HG02884 (cell line): ENCODE results near the gene LSAMP.

ENCODE experiments used
- ATAC-seq: cut with Tn5 transposase; IDR thresholded peaks from one replicate; pipeline ENCODE4 v1.9.1; 2021; ENCODE audit warnings: mild to moderate bottlenecking, moderate library complexity; ENCODE audit not compliant: unreplicated experiment

Gene LSAMP

DNA sequence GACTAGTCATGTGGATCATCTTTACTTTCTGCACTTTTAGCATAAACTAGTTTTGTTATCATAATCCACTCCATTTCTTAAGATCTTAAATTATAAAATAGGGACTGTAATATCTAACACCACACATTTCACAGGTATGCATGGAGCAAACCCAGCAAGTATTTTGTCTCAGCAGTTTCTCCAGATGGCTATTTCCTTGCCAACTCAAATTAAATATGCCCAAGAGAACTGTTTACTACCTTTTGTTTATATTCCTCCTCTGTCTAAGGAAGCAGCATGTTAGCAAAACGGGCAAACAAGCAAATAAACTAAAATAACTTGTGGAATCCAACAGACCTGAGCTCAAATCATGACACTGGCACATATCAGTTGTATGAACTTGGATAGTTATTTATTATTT lies 379.8 kb downstream of the LSAMP start:
- no peak for ATAC-seq

DNA sequence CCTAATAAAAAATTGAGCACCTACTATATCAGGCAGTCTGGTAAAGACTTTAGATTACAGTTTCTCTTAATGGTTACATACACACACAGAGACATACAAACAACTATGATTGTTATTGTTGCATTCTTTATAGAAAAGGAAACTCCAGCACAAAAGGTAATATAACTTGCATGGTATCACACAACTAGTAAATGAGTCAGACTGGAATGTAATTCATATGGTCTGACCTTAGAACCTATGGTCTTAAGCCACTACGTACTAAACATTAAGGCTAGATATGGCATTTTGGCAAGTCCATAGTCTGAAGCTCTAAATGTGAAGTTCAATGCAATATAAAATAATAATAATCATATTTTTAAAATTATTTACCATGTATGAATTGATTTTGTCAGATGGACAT lies 380.6 kb downstream of the LSAMP start:
- no peak for ATAC-seq

DNA sequence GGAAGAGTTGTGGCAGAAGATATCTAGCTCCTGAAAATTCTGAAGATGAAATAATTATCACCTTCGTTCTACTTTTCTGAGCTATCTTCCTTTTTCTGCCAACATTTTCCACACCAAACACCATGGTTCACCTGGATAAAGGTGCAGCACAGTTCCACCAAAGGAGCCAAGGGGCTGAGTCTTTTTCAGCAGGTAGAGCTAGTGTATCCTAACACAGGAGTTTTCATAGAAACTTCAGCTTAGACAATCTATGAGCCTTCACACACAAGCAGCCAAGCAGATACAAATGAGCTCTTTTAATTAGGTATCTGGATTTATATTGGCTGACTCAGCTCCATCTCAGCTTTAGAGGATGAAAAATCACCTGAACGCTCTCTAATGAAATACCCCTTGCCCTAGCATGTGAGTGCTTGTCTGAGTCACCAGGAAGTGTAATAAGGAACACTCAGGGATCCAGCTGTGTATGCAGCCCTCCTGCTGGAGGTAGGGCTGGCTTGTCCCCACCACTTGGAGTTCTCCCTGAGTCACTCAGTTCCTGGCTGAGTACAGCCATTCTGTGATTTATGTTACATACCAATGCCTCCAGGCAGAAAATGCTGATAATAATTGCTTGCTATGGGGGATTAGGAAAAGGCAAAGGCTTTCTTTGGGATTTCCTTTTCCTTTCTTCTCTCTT lies 385.7 kb downstream of the LSAMP start:
- no peak for ATAC-seq

DNA sequence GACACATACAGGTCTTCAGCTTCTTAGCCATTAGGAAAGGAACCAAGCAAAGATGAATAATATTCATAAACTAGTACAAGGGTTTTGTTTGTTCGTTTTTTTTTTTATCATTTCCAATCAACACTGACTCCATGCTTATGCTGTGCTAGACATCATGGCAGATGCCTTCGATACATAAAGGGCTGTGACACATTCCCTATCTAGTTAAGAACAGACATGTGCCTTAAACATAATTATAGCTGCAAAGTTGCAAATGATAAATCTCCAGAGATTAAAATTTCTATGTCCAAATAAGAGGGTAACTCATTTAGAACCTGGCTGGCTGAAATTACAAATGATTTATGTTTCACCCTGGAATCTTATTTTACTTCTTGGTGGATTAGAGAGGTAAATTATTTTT lies 386.4 kb downstream of the LSAMP start:
- ATAC-seq: no peak

DNA sequence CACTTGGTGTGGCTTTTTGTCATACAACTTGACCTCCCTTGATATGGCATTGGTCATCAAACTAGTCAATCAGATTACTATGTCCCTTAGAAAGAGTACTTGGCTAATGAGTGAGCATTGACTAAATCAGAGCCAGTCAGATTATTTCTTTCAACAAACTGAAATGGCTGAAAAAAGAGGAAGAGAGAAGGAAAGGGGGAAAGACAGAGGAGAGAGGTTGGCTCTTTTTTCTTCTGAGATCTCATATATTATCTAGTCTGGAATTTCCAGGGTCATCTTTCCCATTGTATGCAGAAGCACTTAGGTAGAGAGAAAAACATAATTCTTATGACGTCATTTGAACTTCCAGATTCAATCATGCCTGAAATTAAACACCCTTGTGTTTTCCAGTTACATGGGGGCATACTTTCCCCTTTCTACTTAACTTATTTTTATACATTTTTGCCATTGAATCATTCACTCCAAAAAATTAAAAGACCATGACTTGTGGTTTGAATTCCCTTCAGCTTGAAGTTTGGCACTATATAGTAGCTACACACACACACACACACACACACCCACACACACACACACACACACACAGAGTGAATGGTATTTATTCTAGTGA lies 387.8 kb downstream of the LSAMP start:
- no peak for ATAC-seq

DNA sequence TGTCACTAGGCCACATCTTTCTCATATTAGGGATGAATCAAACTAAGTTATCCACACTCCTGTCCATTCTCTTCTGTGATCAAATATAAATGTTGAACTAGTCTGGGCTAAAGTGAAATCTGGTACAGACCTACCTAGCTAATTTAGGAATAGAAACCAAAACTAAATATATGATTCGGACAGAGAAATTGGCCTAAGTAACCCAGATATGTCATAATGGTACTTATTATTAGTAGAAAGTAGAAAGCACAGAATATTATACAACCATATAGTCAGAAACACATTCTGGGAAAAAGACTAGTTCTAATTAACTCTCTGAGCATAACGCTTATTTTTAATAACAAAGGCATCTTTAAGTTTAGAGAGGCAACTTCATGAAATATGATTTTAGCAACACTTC lies 389.0 kb downstream of the LSAMP start:
- ATAC-seq: peak; percentile 84

DNA sequence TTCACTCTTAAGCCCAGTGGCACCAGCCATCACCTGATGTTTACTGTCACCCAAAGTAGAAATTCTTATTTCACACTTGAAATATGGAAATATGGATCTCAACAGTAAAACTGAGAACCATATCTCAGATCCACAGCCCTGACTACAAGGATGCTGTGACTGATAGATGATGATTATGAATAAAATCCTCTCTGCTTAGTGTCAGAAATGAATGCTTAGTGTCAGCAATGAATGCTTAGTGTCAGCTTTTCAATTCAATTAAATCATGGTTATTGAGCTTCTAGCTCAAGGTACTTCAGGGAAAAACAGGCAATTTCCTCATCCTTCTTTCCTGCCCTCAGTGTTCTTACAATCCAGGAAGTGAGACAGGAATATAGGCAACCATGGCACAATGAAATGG lies 392.3 kb downstream of the LSAMP start:
- no peak for ATAC-seq

DNA sequence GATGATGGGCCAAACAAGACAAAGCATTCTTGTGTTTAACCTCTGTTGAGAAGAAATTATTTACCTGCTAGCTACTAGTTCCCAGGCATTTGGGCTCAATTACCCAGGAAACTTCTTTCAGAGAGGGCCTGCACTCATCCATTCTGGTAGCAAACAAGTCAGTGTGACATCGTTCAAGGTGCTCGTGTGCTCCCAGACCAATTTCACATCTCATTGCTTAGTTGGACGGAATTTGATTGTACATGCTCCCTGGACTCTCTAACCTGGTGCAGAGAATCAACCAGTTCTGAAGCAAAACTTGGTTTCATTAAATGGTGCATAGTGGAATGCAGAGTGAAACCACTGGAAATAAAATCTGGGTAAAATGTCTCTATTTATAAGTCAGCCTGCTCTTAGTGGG lies 392.7 kb downstream of the LSAMP start:
- no peak for ATAC-seq

DNA sequence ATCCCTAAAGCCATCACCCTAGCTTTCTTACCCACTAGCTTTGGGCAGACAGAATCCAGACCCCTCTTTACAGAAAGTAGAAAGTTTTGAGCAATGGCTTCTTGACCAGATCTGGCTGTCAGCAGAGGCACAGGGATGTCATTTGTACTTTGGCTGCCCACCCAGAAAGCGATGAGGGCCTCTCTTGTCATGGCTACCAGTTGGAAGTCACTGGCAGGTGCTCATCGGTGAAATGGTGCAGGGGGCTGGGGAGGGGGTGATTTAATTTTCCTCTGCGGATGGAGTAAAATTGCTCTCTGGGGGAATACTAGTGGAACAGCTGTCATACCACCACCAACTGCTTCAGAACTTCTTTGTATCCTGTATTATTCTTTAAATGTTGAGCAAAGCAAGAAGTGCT lies 393.7 kb downstream of the LSAMP start:
- ATAC-seq: no peak

DNA sequence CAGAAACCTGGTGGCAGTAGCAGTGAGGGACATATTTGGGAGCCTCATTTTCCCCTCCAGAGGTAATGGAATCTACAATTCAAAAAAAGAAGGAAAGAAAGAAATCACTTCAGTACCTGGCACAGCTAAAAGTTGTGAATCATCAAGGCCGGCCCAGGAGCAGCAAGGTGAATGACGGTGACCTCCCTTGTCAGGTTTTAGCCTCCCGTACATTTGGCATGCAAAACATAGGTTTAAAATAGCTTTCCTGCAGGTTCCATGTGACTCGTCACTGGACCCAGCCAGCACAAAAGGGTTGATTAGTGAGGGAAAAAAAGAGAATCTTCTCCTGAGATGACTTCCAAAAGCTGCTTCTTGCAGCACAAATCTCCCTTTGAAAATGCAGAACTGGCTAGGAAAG lies 394.2 kb downstream of the LSAMP start:
- peak; percentile 62 for ATAC-seq

DNA sequence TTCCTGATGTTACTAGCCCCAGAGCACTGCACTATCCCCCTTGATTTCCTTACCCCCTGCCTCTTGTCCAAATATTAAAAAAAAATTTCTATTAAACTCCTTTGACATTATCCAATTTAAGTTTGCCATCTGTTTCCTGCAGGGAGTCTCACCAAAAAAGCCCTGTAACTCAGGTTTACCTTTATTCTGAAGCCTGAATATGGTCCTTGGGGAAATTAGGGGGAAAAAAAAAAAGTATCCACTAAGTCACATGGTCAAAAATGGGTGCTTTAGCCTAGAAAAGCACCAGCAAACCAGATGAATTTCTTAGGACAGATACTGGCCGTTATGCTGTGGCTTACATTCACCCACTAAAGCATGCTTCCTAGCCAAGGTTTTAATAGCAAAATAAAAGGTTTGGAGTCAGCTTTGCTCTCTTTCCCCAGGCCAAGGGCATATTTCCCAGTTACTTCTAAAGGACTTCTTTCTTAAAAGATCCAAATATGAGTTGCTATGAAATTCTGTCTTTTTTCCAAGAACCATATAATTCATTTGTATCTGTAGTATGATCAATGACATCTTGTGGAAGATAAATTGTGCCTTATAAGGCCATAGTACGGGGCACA lies 394.9 kb downstream of the LSAMP start:
- no peak for ATAC-seq

DNA sequence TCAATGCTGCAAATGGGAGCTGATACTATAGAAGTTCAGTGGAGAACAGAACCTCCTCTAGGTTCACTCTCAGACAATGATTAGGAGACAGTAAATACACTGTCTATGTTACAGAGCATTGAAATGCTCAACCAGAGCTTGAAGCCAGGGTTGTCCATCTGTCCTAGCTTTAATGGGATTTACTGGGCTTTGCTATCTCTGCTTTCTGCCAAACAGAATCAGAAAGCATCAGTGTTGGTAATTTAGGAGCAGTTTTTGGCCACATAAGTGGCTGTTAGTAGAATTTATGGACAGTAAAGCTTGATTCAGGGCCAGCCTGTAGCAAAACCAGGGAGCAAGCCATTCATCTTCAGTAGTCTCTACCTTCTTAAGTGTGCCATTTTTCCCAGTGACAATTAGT lies 396.3 kb downstream of the LSAMP start:
- no peak for ATAC-seq

DNA sequence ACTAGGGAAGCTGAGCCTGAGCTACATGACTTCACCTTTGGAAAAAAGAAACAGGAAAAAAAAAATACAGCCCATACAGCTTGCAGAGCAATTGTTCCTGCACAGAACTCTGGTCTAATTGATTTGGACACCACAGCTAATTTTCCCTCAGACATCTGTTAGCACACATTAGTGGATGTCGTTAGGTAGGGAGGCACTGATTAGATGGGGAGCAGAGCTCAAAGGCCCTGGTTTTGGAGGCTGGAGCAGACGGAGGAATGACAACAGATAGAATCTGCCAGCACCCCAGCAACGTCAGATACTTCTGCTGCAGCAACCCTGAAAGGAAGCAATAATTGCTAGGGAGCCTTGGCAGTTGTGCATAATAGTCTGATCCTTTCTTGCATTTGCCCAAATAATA lies 398.9 kb downstream of the LSAMP start:
- no peak for ATAC-seq

DNA sequence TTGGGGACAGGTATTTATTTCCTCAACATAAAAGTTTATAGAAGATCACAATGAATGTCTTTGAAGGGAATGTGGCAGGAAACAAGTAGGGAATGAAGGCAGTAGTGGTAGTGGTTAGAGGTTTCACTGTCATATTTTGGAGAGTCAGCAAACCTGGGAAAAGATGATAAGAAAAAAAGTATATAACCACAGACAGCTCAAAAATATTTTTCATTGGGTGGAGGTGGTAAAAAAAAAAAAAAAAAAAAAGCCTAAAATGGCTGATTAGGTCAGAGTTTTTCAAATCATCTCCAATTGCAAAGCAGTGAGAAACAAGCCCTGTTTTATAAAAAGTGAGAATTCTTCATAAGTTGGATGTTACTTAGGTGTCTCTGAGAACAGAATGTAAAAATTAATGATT lies 400.0 kb downstream of the LSAMP start:
- ATAC-seq: no peak

DNA sequence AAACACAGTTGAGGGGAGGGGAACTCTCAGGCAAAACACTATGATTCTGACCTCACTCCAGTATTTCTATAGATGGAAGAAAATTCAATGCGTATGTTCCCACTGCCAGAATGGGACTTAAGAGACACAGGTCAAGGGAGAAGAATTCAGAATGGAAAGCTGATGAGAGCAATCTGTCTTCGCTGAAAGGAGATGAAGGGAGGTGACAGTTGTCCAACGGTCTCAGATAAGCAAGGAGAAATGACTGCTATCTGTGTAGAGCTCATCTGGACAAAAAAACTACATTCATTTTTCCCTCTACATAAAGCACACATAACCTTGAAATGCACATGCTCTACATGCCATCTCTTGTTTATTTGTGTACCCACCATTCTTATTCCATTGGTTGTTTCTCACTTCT lies 405.1 kb downstream of the LSAMP start:
- ATAC-seq: no peak

DNA sequence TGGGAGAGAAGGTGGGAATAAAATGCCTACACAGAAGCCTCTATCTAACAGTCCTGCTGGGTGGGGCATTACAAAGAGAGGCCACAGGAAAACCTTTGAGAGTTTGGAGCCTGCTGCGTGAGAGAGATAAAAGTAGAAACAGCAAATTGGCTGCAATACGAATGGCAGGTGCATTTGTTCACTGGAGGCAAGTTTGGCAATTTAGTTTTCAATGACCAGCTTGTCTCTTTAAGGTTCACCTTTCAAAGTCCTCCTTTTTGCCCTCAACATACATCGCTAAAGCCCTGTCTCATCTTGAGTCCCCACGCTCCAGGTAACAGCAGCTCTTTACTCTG lies 405.7 kb downstream of the LSAMP start:
- no peak for ATAC-seq

DNA sequence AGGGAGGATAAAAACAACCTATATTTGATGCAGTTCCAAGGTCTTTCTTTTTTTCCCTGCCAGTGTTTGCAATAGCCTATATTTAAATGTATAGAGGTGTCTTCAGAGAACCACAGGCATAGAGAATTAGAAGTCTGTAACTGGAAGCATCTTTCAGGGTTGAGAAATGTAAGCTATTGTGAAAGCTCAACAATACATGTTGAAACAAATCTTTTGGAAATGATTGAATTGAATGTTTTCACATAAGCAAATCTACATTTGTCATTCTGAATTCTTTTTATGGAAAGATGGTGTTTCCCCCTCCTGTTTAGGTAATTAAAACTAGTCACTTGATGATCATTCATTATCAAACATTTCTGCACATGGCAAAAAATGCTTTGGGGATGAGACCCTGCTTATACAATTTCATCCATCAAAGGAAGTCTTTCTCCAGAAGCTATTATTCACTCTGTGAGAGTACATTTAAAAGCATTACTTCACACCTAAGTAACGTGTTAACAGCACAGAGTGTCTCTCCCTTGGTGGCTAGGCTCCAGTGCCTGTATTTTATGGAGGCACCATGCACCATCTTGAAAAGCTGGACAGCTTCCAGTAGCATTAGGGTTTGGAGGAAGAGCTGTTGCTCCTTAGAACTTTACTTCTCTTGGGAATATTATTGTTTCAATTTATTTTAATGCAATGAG lies 406.2 kb downstream of the LSAMP start:
- ATAC-seq: no peak

DNA sequence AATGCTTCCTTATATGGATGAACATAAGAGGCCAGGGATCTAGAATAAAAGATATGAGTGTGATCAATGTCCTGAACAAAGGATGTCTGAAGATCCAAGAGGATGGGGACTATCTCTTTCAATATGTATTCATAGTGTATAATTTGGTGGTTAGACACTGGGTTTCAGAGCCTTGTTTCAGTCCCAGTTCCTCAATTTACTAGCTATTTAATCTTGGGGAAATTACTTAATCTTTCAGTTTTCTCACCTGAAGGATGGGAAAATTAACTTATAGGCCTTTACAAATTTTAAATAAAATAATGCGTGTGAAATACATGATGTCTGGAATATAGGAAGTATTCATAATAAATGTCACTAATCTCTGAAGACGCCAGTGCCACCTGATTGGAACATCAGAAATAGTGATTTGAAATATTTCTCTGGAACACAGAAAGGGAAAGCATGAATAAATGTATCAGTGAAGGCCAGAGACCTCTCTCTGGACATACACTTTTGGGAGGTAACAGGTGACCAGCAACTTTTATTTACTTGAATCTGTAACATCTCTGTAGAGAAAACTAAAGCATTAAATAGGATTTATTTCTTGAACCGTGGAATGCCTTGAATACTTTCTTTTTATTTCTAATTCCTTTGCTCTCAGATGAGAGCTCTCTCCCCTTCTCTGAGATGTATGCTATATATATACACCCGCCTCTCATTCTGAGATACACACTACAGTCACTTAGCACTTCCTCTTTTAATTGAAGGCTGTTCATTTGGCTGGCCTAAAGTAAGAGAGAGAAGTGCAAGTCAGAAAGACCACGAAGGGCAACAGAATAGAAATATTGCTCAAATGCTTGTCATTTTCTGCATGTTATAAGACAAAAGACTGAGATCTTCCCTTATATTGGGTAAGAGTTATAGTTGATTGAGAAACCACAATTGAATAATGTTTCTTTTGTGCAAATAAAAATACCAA lies 407.1 kb downstream of the LSAMP start:
- peak; percentile 97 for ATAC-seq

DNA sequence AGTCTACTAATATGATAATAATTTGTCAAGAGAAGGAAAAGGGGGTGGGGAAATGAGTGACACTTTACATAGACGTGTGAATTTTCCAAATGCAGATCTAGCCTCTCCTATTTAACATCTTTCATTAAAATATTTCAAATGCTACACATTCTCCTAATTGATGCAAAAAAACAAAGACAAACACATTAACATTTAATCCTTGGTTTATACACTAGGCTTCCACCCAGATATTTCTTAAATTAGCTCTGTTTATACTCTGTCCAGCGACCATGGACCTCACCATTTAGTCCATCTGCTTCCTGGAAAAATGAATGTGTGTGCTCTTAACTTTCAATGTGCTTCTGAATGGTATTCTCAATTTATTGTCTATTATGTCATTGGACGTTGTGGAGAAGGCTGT lies 409.9 kb downstream of the LSAMP start:
- no peak for ATAC-seq

DNA sequence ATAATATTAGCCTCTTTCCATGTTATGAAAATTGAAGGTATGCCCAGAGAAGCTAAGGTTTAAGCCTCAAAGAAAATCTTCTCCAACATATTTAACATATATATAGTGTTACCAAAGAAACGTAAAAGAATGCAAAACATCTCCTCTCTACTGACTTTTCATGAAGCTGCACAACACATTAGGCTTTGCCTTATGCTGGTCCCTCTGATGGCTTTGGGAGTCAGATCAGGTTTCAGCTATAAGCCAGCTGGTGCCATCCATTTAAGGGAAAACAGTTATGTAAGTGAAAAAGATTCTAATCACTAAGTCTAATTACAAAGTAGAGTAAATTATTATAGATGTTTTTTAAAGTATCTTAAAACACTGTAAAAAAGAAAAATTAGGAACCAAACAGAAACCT lies 410.5 kb downstream of the LSAMP start:
- ATAC-seq: no peak

DNA sequence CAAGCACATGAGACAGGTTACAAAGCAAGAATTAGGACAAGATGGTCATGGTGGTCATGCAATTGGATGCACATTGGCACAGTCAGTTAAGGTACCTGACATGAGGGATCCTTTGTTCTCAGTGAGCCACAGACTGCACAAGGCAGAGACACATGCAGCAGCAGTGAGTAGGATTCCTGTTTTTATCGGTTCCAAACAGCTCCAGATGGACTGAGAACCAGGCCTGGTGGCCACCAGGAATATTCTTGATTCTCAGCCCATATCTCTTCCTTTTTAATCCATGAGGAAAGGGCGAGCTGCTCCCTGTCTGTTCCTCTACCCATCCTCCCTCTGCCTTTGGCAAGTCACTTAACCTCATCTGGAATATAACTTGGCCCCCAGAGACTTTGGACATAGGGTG lies 411.2 kb downstream of the LSAMP start:
- no peak for ATAC-seq
